PC-9 (cell line): ENCODE measurements around the gene NSF.

Experiments used
- EZH2 ChIP-seq: fragments of 200-600 bp; sonication (generic); IDR thresholded peaks from 2 replicates; pipeline ENCODE4 v1.8.0; 2017; ENCODE audit warnings: antibody characterized with exemption, low read depth
- TF ChIP-seq, protein P1 (sequence below): fragments of 200-600 bp; sonication (generic); conservative IDR thresholded peaks from 2 replicates; pipeline ENCODE4 v1.6.1; 2017; ENCODE audit warnings: mixed run types, antibody characterized with exemption, mild to moderate bottlenecking, moderate library complexity

DNA sequence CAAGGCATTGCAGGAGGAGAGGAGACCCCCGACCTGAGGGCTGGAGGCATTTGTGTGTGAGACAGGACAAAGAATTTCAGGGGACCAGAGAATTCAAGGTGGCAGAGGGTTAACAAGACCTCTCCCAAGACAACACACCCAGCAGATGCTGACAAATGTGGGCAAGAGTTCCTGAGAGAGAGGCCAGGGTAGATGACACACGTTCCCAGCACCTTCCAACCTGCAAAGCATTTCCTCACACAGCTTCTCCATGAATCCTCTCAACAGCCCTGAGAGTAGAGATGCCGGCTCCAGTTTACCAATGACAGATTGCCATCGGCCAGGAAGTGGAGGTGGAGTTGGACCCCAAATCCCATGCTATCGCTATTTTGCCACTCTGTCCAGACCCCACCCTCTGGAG lies 203.1 kb downstream of the NSF start:
- no peak for TF ChIP-seq EZH2
- TF ChIP-seq, protein P1, sequence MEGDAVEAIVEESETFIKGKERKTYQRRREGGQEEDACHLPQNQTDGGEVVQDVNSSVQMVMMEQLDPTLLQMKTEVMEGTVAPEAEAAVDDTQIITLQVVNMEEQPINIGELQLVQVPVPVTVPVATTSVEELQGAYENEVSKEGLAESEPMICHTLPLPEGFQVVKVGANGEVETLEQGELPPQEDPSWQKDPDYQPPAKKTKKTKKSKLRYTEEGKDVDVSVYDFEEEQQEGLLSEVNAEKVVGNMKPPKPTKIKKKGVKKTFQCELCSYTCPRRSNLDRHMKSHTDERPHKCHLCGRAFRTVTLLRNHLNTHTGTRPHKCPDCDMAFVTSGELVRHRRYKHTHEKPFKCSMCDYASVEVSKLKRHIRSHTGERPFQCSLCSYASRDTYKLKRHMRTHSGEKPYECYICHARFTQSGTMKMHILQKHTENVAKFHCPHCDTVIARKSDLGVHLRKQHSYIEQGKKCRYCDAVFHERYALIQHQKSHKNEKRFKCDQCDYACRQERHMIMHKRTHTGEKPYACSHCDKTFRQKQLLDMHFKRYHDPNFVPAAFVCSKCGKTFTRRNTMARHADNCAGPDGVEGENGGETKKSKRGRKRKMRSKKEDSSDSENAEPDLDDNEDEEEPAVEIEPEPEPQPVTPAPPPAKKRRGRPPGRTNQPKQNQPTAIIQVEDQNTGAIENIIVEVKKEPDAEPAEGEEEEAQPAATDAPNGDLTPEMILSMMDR = no peak
